HG02571 (cell line): ENCODE results near the gene OBSCN.

Experiments
- ATAC-seq: cut with Tn5 transposase; IDR thresholded peaks from one replicate; pipeline ENCODE4 v1.9.1; 2021; ENCODE audit warnings: mild to moderate bottlenecking, moderate library complexity; ENCODE audit not compliant: unreplicated experiment

Gene OBSCN

DNA sequence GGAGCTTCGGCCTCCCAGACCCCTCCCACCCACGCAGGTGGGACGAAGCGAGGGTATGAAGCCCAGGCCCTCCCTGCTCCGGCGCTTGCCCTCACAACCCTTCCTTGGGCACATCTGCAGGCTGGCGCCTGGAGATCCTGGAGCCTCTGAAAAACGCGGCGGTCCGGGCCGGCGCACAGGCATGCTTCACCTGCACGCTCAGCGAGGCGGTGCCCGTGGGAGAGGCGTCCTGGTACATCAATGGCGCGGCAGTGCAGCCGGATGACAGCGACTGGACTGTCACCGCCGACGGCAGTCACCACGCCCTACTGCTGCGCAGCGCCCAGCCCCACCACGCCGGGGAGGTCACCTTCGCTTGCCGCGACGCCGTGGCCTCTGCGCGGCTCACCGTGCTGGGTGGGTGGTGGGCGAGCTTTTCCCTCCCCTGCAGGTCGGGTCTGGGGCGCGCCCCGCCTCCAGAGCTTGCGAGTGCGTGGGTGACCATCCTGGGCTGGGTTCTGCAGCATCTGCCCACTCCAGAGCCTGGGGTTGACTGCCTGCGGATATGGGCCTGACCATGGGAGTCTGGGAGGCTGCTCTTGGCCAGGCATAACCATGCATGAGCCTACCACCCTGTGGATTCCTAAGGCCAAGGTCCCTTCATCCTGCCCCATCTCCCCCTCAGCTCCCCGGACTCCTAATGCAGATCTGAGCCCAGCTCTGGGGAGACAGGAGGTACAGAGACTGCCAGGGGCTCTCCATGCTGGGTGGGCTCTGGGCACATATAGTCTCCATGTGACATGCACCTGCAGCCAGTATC is 108.9 kb downstream of the OBSCN start:
- no peak for ATAC-seq

DNA sequence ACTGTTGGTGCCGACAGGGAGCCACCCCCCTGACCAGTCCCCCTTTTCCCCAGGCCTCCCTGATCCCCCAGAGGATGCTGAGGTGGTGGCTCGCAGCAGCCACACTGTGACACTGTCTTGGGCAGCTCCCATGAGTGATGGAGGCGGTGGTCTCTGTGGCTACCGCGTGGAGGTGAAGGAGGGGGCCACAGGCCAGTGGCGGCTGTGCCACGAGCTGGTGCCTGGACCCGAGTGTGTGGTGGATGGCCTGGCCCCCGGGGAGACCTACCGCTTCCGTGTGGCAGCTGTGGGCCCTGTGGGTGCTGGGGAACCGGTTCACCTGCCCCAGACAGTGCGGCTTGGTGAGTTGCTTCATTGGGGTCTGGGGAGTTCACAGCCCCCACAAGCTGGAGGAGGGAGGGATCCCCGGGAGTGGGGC is 109.6 kb downstream of the OBSCN start:
- ATAC-seq, result no peak

DNA sequence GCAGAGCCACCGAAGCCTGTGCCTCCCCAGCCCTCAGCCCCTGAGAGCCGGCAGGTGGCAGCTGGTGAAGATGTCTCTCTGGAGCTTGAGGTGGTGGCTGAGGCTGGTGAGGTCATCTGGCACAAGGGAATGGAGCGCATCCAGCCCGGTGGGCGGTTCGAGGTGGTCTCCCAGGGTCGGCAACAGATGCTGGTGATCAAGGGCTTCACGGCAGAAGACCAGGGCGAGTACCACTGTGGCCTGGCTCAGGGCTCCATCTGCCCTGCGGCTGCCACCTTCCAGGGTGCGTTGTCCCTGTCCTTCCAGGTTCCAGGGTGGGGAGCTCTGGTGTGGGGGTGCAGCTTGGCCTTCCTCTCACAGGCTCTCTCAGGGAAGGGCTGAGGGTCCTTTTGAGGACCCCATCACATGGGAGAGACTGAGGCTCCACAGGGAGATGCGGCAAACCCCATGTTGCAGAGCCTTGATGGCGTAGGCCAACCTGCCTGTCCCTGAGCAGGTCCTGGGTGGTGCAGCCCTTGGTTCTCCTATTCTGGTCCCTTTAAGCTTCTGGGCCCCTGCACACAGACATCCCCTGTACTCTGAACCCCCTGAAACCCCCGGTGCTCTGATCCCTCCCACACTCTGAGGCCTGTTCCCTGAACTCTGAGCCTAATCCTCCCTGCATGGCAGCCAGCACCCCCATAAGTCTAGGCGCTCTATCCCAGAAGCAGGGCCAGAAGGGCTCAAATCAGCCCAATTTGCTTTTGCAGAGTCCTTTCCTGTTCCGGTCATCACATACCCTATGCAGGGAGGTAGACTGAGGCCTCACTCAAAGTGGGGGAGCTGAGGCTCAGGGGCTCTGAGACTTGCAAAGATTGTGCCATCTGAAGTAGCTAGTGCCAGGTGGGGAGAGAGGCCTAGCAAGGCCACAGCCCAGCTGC is 110.3 kb downstream of the OBSCN start:
- no peak for ATAC-seq

DNA sequence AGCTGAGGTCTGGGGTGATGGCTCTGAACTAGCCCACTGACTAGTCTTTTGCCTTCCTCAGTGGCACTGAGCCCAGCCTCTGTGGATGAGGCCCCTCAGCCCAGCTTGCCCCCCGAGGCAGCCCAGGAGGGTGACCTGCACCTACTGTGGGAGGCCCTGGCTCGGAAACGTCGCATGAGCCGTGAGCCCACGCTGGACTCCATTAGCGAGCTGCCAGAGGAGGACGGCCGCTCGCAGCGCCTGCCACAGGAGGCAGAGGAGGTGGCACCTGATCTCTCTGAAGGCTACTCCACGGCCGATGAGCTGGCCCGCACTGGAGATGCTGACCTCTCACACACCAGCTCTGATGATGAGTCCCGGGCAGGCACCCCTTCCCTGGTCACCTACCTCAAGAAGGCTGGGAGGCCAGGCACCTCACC is 111.0 kb downstream of the OBSCN start:
- no peak for ATAC-seq

DNA sequence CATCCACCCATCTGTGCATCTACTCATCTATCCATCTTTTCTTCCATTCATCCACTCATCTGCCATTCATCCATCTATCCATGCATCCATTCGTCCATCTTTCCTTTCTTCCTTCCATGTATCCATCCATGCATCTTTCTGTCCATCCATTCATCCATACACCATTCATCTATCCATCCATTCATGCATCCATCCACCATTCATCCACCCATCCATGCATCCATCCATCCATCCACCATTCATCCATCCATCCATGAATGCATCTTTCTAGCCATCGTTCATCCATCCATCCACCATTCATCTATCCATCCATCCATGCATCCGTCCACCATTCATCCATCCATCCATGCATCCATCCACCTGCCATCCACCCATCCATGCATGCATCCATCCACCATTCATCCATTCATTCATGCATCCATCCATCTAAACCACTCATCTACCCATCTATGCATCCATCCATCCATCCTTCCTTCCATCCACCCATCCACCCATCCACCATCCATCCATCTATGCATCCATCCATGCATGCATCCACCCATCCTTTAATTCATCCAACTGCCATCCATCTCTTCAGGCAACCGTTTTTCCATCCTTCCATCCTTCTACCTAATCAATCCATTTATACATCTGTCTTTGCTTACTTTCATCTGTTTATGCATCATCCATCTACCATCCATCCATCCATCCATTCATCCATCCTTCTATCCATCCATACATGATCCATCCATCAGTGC is 111.7 kb downstream of the OBSCN start:
- no peak for ATAC-seq

DNA sequence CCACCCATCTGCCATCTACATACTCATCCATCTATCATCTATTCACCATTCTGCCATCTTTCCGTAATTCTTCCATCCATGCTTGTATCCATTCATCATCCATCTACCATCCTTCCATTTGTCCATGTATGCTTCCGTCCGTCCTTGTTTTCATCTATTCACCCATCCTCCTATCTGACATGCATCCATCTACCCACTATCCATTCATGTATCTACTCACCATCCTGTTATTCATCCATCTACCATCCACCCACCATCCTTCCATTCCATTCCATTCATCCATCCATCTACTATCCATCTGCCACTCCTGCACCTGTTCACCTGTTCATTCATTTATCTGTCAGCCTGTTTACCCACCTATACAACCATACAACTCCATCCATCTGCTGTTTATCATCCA is 112.5 kb downstream of the OBSCN start:
- no peak for ATAC-seq

DNA sequence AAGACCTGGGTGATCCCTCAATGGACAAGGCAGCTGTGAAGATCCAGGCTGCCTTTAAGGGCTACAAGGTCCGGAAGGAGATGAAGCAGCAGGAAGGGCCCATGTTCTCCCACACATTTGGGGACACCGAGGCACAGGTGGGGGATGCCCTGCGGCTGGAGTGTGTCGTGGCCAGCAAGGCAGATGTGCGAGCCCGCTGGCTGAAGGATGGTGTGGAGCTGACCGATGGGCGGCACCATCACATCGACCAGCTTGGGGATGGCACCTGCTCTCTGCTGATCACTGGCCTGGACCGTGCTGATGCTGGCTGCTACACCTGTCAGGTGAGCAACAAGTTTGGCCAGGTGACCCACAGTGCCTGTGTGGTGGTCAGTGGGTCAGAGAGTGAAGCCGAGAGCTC is 113.6 kb downstream of the OBSCN start:
- no peak for ATAC-seq

DNA sequence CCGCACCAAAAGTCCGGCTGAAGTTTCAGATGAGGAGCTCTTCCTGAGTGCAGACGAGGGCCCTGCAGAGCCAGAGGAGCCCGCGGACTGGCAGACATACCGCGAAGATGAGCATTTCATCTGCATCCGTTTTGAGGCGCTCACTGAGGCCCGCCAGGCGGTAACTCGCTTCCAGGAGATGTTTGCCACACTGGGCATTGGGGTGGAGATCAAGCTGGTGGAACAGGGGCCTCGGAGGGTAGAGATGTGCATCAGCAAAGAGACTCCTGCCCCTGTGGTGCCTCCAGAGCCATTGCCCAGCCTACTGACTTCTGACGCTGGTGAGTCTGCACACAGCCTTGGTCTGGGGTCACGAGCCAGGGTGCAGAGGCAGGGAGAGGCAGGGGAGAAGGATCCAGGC is 114.1 kb downstream of the OBSCN start:
- no peak for ATAC-seq

DNA sequence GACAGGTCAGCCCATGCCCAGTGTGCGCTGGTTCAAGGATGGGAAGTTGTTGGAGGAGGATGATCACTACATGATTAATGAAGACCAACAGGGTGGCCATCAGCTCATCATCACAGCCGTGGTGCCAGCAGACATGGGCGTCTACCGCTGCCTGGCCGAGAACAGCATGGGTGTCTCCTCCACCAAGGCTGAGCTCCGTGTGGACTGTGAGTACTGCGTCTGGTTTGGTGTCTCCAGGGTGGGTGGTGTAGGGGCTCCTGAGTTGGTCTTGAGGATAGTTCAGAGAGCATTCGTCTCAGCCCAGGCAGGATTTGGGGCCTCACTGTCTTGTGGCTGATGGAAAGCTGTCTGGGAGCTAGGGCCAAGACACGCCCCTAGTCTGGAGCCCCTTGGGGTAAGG is 115.6 kb downstream of the OBSCN start:
- ATAC-seq, result no peak

DNA sequence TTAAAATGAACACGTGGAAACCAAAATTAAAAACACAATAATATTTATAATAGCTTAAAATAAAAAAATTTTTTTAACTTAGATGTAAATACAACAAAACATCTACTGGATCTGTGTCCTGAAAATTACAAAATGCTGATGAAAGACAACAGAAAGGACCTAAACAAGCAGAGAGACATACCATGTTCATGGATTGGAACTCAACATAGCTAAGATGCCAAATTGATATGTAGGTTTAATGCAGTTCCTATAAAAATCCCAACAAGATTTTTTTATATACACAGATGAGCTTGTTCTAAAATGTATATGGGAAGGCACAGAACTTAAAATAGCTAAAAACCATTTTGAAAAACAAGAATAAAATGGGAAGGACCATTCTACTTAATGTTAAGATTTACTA is 117.4 kb downstream of the OBSCN start:
- no peak for ATAC-seq

DNA sequence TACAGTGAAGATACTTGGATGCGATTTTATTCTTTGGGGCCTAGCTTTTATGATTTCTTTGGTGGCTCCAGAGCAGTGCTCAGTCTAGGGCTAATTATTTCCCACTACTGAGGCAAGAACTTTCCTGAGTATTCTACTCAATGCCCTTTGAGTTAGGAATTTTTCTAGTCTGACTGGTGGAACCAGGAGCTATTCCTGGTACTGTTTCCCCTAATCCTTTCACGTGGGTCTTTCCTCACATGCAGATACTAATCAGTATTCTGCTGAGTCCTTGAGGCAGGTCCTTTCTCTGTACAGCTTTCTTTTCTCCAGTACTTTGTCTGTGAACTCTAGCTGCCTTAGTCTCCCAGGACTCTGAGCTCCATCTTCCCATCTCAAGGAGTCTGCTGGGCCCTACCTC is 122.0 kb downstream of the OBSCN start:
- ATAC-seq, result no peak

DNA sequence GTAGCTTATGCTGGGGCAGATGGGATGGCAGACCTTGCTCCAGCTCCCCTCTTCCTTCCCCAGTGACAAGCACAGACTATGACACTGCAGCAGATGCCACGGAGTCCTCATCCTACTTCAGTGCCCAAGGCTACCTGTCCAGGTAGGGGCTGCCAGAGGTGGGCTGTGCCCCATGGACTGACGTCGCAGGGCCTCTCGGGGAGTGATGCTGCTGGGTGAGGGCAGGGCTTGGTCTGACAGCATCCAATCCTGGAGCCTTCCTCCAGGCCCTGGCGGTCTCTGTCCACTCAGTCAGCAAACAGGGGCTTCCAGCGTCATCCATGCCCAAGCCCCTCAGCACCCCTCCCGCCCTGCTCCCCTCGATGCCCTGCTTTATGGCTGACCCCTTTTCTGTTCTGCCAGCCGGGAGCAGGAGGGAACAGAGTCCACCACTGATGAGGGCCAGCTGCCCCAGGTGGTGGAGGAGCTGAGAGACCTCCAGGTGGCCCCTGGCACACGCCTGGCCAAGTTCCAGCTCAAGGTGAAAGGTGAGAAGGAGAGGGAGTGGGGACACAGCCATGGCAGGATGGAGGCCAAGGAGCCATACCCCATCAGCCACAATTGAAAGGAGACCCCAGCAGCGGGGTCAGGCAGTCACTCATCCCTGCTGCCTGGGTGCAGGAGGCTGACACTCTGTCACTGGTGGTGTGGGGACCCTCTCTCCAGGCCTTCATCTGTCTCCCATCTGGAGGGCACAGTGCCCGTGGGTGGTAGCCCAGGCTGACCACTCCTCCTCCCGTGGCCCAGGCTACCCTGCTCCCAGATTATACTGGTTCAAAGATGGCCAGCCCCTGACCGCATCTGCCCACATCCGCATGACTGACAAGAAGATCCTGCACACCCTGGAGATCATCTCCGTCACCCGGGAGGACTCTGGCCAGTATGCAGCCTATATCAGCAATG is 125.2 kb downstream of the OBSCN start:
- ATAC-seq, result no peak

DNA sequence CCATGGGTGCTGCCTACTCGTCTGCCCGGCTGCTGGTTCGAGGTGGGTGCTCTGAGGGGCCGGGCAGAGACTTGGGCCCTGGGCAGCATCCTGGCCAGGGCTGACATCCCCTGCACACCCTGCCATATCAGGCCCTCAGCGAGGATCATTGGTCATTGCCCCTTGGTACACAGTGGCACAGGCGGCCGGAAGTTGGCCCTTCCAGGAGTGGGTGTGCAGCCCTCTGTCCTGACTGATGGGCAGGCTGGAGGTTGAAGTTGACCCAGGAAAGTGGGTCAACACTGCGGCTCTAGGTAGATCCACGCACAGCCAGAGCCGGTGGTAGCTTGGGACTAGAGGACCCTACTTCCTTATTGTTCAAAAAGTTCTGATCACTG is 125.9 kb downstream of the OBSCN start:
- ATAC-seq, result no peak

DNA sequence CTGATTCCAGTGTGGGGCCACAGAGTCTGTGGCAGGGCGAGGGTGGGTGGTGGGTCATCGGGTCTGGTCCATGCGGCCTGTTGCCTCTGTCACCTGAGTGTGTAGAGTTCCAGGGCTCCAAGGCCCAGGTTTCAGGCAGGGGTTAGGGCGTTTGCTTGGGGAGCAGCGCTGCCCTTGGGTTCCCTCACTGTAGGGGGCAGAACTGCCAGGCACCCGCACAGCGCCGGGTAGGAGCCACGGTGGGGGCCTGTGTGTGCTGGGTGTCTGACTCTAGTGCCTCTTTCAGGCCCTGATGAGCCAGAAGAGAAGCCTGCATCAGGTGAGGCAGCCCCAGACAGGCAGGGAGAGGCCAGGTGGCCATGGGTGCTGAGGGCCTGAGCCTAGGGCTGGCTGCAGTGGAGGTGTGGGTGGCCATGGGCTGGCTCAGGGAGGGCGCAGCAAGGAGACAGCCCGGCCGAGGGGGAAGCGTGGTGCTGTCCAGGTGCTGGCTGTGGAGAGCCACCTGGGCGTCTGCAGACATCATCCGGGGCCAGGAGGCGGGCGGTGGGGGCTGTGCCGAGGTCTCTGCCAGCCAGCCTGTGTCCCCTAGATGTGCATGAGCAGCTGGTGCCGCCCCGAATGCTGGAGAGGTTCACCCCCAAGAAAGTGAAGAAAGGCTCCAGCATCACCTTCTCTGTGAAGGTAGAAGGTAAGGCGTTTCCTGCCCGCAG is 126.5 kb downstream of the OBSCN start:
- ATAC-seq, result no peak

DNA sequence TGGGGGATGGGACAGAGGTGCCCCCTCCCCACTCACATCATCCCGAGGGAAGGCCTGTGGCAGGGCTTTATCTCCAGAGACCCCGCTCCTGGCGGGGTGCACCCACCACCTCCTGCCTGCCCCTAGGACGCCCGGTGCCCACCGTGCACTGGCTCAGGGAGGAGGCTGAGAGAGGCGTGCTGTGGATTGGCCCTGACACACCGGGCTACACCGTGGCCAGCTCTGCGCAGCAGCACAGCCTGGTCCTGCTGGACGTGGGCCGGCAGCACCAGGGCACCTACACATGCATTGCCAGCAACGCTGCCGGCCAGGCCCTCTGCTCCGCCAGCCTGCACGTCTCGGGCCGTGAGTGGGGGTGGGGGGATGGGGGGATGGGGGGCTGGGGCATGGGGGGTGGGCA is 127.1 kb downstream of the OBSCN start:
- no peak for ATAC-seq

DNA sequence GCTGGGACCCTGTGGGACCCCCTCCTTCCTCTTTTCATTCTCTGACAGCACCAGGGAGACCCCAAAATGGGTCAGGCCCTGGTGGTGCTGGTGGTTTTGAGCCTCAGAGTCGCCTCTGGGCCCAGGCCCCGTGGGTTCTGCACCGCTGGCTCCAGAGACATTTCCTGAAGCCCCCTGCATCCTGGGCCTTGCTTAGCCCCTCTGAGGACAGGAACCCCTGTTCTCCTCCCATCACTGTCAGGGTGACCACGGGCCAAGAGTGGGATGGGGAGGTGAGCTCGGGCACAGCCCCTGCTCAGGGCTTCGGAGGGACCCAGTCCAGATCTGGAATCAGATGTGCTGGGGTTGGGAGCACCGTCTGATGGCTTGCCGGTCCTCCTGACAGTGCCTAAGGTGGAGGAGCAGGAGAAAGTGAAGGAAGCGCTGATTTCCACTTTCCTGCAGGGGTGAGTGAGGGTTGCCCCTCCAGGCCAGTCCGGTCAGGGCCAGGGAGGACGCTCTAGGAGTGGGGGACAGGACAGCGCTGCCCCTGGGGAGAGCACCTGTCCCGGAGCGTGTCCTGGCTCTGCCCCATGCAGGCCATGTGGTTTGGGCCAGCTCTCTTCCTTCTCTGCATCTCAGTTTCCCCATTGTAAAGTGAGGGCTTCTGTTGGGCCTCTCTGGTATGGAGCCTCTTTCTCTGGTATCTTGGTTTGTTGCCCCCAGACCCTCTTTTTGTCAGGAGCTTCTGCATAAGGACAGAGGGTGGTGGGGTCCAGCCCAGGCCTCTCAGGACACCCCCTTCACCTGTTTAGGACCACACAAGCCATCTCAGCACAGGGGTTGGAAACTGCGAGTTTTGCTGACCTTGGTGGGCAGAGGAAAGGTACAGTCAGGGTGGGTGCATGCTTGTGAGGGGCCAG is 127.8 kb downstream of the OBSCN start:
- no peak for ATAC-seq

DNA sequence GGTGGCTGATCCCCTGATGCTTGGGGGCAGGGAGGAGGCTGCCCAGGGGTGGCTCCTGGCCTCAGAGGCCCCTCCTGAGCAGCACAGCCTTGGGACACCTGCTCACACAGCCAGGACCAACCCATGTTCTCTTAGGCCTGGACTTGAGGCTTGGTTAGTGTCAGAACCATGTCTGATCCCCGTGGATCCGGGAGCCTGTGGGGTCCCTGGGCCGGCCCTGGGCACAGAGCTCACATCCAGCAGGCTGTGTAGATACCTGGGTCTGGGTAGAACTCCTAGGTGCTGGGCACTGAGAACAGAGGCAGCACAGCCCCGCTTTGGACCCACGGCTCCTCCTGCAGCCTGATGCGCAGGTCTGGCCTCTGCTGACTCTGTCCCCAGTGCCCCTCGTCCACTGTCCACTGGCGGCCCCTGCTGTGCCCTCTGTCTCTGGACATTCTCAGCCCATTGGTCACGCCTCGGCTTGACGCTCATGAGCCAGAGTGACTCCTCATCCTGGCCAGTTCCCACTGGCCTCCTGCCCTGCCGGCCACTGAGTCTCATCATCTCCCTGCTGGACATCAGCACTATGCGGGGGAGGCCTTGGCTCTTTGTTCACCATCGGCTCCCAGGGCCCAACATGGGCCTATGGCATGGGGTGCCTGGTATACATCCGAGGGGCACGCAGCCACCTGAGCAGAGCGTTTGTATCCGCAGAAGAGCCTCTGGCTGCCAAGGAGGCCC is 128.6 kb downstream of the OBSCN start:
- no peak for ATAC-seq

DNA sequence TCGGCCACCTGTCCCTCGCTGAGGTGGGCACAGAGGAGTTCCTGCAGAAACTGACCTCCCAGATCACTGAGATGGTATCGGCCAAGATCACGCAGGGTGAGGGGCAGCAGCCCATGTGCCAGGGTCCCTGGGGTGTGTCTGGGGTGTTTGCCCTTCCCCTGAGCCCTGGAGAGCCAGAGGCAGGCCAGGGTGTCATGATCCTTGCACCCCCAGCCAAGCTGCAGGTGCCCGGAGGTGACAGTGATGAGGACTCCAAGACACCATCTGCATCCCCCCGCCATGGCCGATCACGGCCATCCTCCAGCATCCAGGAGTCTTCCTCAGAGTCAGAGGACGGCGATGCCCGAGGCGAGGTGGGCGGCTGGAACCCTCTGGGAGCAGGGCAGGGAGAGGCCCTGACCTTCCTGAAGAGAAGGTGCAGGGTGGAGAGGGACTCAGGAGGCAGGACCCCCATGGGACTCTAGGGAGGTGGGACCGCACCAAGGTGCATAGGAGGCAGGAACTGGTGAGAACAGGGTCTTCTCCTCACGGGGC is 129.3 kb downstream of the OBSCN start:
- no peak for ATAC-seq
